Measurements from ENCODE around the gene ROCK2. TPM values are rescaled to one million over a fixed set of nuclear protein-coding genes. Genes with fewer than 3 reads are reported as not detected.
"Not testable (repeated sequence)": the region's sequence is repeated elsewhere in the genome, so short reads cannot be mapped to it uniquely, and the experiment has no call there.

Gene ROCK2
- total RNA-seq, 3 donors from 2014 or later (not counting 1 experiment from before 2014, with no cell fraction given): 19.9 to 28.2 (median 21.9) TPM

DNA sequence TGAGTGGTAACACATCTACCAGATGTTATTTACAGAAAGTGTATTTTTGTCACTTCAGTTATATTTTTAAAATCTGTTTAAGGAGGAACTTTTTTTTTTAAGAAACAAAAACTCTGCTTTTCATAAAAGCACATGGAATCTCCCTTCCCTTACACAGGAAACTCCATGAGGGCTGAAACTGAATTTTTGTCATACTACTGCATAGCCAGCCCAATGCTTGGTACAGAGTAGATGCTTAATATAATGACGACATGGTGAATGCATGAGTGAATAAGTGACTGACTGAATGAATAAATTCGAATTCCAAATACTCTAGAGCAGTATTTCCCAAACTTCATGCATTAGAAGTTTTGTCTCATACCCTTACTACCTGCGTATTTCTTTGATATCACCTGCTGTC lies 86.5 kb downstream of the ROCK2 start:
- no peak overlapping the region for H3K4me3 Mint-ChIP-seq
- no peaks in the 10 kb centered on the region for H3K36me3 Mint-ChIP-seq
- intact Hi-C loops (cut with micrococcal nuclease): no loop called here

DNA sequence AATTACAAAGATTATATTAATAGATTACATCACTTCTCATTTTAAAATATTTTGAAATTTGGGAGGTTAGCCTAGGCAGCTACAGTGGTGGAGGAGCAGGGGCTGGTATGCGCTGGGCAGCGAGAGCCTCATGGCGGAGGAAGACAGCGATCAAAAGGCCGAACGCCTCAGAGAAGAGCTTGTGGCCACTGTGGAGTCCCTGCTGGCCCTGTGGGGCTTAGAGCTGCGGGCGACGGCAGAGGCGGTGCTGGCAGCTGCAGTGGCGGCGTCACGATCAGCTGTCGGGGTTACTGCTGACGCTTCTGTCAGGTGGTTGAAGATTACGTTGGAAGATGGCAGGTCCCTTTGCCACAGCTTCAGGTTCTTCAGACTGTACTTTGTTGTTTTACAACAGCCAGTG lies 87.4 kb downstream of the ROCK2 start:
- H3K36me3 ChIP-seq (ENCODE audit: control insufficient read depth, insufficient read depth, low read length): peaks cover 2% of the 10 kb centered on the region
- DNase-seq (no peak), ATAC-seq (no peak)
- H3K36me3 Mint-ChIP-seq: no peaks in the 10 kb centered on the region
- H3K4me3 Mint-ChIP-seq: no peak overlapping the region
- H3K9me3 ChIP-seq (ENCODE audit: control insufficient read depth, insufficient read depth, low read length): no peaks in the 10 kb centered on the region
- H3K27me3 ChIP-seq (ENCODE audit: control insufficient read depth, insufficient read depth, low read length): no peaks in the 10 kb centered on the region
- peaks cover 0 to 21% of the 10 kb centered on the region in 2 donors for H3K4me1 Mint-ChIP-seq
- 97% methylated on average over 16 of the region's 16 CpGs for WGBS (ENCODE audit: insufficient coverage)
- H3K4me3 ChIP-seq (ENCODE audit: low read length): no peak overlapping the region
- no peaks in the 10 kb centered on the region for H3K4me1 ChIP-seq (ENCODE audit: control insufficient read depth, insufficient read depth, low read length)
- H3K27ac ChIP-seq (ENCODE audit: low read length): no peak overlapping the region
- no peaks in the 10 kb centered on the region for H3K27me3 Mint-ChIP-seq (ENCODE audit: low read depth in 2 of 2)
- no peak overlapping the region for H3K27ac Mint-ChIP-seq
- intact Hi-C loops (cut with micrococcal nuclease): no loop called here
- TF ChIP-seq, protein P1, sequence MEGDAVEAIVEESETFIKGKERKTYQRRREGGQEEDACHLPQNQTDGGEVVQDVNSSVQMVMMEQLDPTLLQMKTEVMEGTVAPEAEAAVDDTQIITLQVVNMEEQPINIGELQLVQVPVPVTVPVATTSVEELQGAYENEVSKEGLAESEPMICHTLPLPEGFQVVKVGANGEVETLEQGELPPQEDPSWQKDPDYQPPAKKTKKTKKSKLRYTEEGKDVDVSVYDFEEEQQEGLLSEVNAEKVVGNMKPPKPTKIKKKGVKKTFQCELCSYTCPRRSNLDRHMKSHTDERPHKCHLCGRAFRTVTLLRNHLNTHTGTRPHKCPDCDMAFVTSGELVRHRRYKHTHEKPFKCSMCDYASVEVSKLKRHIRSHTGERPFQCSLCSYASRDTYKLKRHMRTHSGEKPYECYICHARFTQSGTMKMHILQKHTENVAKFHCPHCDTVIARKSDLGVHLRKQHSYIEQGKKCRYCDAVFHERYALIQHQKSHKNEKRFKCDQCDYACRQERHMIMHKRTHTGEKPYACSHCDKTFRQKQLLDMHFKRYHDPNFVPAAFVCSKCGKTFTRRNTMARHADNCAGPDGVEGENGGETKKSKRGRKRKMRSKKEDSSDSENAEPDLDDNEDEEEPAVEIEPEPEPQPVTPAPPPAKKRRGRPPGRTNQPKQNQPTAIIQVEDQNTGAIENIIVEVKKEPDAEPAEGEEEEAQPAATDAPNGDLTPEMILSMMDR (IDR thresholded peaks at IDR 0.05): no peak
- H3K9me3 Mint-ChIP-seq: no peaks in the 10 kb centered on the region

More for the DNA sequence above, 86.5 kb downstream of the ROCK2 start:
- peaks cover 0 to 28% of the 10 kb centered on the region in 2 donors for H3K4me1 Mint-ChIP-seq
- no peak overlapping the region for H3K27ac Mint-ChIP-seq
- TF ChIP-seq, protein P1 (IDR thresholded peaks at IDR 0.05): no peak
- ATAC-seq: no peak
- no peak for DNase-seq
- no peaks in the 10 kb centered on the region for H3K9me3 Mint-ChIP-seq
- H3K9me3 ChIP-seq (ENCODE audit: control insufficient read depth, insufficient read depth, low read length): no peaks in the 10 kb centered on the region
- H3K36me3 ChIP-seq (ENCODE audit: control insufficient read depth, insufficient read depth, low read length): peaks cover 2% of the 10 kb centered on the region
- H3K27me3 ChIP-seq (ENCODE audit: control insufficient read depth, insufficient read depth, low read length): no peaks in the 10 kb centered on the region
- no peaks in the 10 kb centered on the region for H3K27me3 Mint-ChIP-seq (ENCODE audit: low read depth in 2 of 2)
- H3K4me1 ChIP-seq (ENCODE audit: control insufficient read depth, insufficient read depth, low read length): no peaks in the 10 kb centered on the region
- no peak overlapping the region for H3K27ac ChIP-seq (ENCODE audit: low read length)
- WGBS (ENCODE audit: insufficient coverage): 80% methylated on average over 3 of the region's 3 CpGs
- no peak overlapping the region for H3K4me3 ChIP-seq (ENCODE audit: low read length)

DNA sequence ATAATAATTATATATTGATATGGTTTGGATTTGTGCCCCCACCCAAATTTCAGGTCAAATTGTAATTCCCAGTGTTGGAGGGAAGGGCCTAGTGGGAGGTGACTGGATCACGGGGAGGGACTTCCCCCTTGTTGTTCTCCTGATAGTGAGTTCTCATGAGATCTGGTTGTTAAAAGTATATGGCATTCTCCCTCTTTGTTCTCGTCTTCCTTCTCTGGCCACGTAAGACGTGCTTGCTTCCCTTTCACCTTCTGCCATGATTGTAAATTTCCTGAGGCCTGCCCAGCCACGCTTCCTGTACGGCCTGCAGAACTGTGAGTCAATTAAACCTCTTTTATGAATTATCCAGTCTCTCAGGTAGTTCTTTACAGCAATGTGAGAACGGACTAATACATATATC lies 88.3 kb downstream of the ROCK2 start:
- H3K9me3 Mint-ChIP-seq: no peaks in the 10 kb centered on the region
- DNase-seq (no peak), ATAC-seq (no peak)
- peaks cover 0 to 18% of the 10 kb centered on the region in 2 donors for H3K4me1 Mint-ChIP-seq
- no peaks in the 10 kb centered on the region for H3K9me3 ChIP-seq (ENCODE audit: control insufficient read depth, insufficient read depth, low read length)
- no peaks in the 10 kb centered on the region for H3K27me3 ChIP-seq (ENCODE audit: control insufficient read depth, insufficient read depth, low read length)
- no peak overlapping the region for H3K27ac ChIP-seq (ENCODE audit: low read length)
- intact Hi-C loops (cut with micrococcal nuclease): no loop called here
- no peak overlapping the region for H3K27ac Mint-ChIP-seq
- H3K4me3 Mint-ChIP-seq: no peak overlapping the region
- TF ChIP-seq, protein P1 (IDR thresholded peaks at IDR 0.05): no peak
- H3K36me3 Mint-ChIP-seq: no peaks in the 10 kb centered on the region
- peaks cover 2% of the 10 kb centered on the region for H3K36me3 ChIP-seq (ENCODE audit: control insufficient read depth, insufficient read depth, low read length)
- H3K27me3 Mint-ChIP-seq (ENCODE audit: low read depth in 2 of 2): no peaks in the 10 kb centered on the region
- WGBS (ENCODE audit: insufficient coverage): 94% methylated on average over 6 of the region's 7 CpGs
- no peak overlapping the region for H3K4me3 ChIP-seq (ENCODE audit: low read length)
- no peaks in the 10 kb centered on the region for H3K4me1 ChIP-seq (ENCODE audit: control insufficient read depth, insufficient read depth, low read length)

DNA sequence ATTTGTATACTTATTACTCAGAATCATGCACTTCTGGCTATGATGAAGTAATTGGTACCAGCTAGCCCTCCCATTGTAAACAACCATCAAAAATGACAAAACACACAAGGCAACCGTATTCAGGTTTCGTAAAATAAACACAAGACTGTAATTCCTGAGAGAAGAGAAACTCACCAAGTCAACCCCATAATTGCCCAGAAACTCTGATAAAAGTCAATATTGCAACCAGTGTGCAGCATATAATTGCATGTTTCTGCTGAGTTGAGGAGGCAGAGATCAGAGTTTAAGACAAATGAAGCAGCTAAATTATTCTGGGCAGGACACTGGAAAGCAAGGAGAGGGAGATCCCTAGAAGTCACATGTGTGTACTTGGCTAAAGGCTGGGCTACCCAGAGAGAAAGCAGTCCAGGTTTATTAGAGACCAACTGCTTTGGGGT lies 90.3 kb downstream of the ROCK2 start:
- no peaks in the 10 kb centered on the region for H3K36me3 Mint-ChIP-seq

DNA sequence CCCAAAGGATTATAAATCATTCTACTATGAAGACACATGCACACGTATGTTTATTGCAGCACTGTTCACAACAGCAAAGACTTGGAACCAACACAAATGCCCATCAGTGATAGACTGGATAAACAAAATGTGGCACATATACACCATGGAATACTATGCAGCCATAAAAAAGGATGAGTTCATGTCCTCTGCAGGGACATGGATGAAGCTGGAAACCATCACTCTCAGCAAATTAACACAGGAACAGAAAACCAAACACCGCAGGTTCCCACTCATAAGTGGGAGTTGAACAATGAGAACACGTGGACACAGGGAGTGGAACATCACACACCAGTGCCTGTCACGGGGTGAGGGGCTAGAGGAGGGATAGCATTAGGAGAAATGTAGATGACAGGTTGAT lies 92.0 kb downstream of the ROCK2 start:
- H3K4me1 ChIP-seq (ENCODE audit: control insufficient read depth, insufficient read depth, low read length); H3K36me3 ChIP-seq (ENCODE audit: control insufficient read depth, insufficient read depth, low read length); DNase-seq; ATAC-seq; H3K27ac Mint-ChIP-seq; H3K27ac ChIP-seq (ENCODE audit: low read length); H3K27me3 Mint-ChIP-seq (ENCODE audit: low read depth in 2 of 2); H3K4me3 Mint-ChIP-seq; H3K4me3 ChIP-seq (ENCODE audit: low read length); H3K9me3 Mint-ChIP-seq; H3K27me3 ChIP-seq (ENCODE audit: control insufficient read depth, insufficient read depth, low read length); H3K36me3 Mint-ChIP-seq; intact Hi-C loops (cut with micrococcal nuclease); H3K9me3 ChIP-seq (ENCODE audit: control insufficient read depth, insufficient read depth, low read length): not testable (repeated sequence)
- peaks cover 0 to 18% of the 10 kb centered on the region in 2 donors for H3K4me1 Mint-ChIP-seq
- 97% methylated on average over 3 of the region's 4 CpGs for WGBS (ENCODE audit: insufficient coverage)

More for the DNA sequence above, 90.3 kb downstream of the ROCK2 start:
- H3K27ac ChIP-seq (ENCODE audit: low read length): no peak overlapping the region
- intact Hi-C loops (cut with micrococcal nuclease): no loop called here
- peaks cover 0 to 24% of the 10 kb centered on the region in 2 donors for H3K4me1 Mint-ChIP-seq
- no peak overlapping the region for H3K27ac Mint-ChIP-seq
- H3K4me1 ChIP-seq (ENCODE audit: control insufficient read depth, insufficient read depth, low read length): no peaks in the 10 kb centered on the region
- no peak overlapping the region for H3K4me3 ChIP-seq (ENCODE audit: low read length)
- ATAC-seq: no peak
- peaks cover 2% of the 10 kb centered on the region for H3K36me3 ChIP-seq (ENCODE audit: control insufficient read depth, insufficient read depth, low read length)
- H3K4me3 Mint-ChIP-seq: no peak overlapping the region
- no peaks in the 10 kb centered on the region for H3K9me3 ChIP-seq (ENCODE audit: control insufficient read depth, insufficient read depth, low read length)
- no peaks in the 10 kb centered on the region for H3K27me3 Mint-ChIP-seq (ENCODE audit: low read depth in 2 of 2)
- TF ChIP-seq, protein P1 (IDR thresholded peaks at IDR 0.05): no peak
- H3K27me3 ChIP-seq (ENCODE audit: control insufficient read depth, insufficient read depth, low read length): no peaks in the 10 kb centered on the region
- no peaks in the 10 kb centered on the region for H3K9me3 Mint-ChIP-seq
- no peak for DNase-seq
- 96% methylated on average over 2 of the region's 2 CpGs for WGBS (ENCODE audit: insufficient coverage)
